Mononuclear cell (primary cell): ENCODE measurements around the gene ARHGEF7. TPM values are rescaled to one million over a fixed set of nuclear protein-coding genes. Genes with fewer than 3 reads are reported as not detected.

Experiments used
- H3K27me3 ChIP-seq: 2 replicates; pipeline ENCODE4 v1.6.0; 2011; ENCODE audit warnings: low read length, control low read depth; ENCODE audit not compliant: insufficient read depth
- H3K4me1 ChIP-seq: 2 replicates; pipeline ENCODE4 v1.5.1; 2011; ENCODE audit warnings: mild to moderate bottlenecking, low read length, control low read depth; ENCODE audit not compliant: insufficient read depth
- H3K4me3 ChIP-seq: 2 replicates; pipeline ENCODE4 v1.5.1; 2011; ENCODE audit warnings: mild to moderate bottlenecking, low read length, moderate library complexity
- H3K9me3 ChIP-seq: 2 replicates; pipeline ENCODE4 v1.5.1; 2011; ENCODE audit warnings: low read depth, mild to moderate bottlenecking, control low read depth, low read length
- total RNA-seq: library from RNA; depleted of rRNA; stranded (reverse); fragments of >200 nt; gene quantifications from one replicate; pipeline ENCODE4 v1.2.3, GENCODE V29; 2012

ARHGEF7 gene
- total RNA-seq, 1 donor, result 79.5 TPM

DNA sequence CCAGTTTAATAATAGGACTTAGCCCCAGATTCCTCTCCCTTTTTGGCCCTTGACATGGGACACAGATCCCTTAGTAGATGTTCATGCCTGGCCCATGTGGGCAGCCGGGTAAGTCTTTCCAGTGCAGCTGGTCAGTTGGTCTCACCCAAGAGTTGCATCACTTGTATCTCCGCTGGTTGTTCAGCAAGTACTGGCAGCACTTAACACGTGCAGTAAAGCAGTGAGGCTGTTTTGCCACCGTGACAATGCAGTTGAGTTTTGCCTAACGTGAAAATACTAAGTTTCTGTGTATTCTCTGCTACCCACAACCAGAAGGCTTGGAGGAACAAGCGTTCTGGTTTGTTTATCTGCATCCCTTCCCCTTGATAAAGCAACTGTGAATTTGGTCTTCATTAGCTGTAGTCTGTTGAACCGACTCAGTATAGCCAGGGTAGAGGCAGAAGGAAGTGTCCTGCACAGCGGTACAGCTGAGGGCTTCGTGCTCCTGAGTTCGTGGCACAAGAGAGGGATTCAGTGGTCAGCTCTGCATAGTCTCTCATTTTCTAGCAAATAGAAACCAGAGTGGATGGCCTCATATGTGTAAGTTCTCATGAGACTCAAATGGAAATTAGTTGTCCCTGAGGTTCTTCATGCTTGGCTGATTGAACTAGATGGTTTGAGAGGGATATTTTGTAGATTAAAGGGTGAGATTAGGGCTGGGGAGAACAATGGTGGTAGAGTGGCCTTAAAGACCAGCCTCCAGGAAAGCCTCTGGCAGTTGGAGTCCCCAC lies 50.3 kb downstream of the ARHGEF7 start:
- Histone ChIP-seq H3K4me1 (peaks cover 51% of the 10 kb centered on the region), H3K4me3 (no peak overlapping the region), H3K9me3 (no peaks in the 10 kb centered on the region), H3K27me3 (no peaks in the 10 kb centered on the region)

DNA sequence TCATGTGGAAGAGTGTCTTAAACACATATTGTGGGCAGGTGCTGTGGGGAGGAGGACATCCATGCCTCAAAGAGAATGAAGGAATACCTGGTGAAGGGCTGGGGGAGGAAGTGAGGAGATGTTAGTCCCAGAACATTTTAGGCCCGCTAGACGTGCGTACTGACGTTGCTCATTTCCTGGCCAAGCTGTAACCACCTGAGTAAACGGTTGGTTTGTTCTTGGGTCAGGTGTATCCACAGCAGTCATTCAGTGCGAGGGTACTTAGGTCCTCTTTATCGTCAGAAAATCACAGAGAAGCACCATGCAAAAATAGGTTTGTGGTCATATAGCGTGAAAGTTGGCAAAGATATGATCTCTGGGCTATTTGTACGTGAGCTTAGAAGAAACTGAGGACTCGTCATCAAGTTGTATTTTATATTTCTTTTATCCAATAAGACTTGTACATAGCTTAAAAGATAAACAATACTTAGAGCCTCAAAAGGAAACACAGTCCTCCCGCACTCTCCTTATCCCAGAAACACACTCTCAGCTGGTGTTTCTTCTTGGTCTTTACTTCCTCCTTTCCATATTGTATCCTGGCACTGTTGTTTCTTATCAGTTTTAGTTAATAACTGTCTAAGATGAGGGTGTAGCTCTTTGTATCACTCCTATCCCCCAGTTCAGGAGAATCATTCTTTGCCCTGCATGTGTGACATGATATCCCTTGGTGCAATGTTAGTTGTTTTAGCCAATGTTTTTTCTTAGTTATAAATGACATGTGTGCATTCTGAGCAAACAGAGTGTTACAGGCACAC lies 52.0 kb downstream of the ARHGEF7 start:
- Histone ChIP-seq H3K9me3 (no peaks in the 10 kb centered on the region), H3K4me1 (peaks cover 43% of the 10 kb centered on the region), H3K27me3 (no peaks in the 10 kb centered on the region), H3K4me3 (no peak overlapping the region)

DNA sequence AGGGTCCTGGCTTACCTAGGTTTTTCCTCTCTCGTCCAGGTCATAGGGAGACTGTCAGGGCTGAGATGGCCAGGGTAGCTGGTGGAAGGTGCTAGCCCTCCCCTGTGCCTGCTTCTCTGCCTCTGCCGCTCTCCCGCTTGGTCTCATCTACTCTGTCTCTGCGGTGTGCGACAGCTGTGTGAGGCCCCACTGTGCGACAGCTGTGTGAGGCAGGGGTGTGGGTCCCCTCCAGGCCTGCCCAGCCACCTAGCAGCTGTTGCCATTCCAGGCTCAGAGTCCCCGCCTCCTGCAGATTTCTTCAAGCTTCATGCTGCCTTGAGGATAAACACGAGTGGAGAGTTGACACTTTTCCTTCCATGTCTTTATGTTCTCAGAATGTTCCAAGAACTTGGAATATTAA lies 53.0 kb downstream of the ARHGEF7 start:
- H3K9me3 ChIP-seq, result no peaks in the 10 kb centered on the region
- no peaks in the 10 kb centered on the region for H3K27me3 ChIP-seq
- peaks cover 33% of the 10 kb centered on the region for H3K4me1 ChIP-seq

DNA sequence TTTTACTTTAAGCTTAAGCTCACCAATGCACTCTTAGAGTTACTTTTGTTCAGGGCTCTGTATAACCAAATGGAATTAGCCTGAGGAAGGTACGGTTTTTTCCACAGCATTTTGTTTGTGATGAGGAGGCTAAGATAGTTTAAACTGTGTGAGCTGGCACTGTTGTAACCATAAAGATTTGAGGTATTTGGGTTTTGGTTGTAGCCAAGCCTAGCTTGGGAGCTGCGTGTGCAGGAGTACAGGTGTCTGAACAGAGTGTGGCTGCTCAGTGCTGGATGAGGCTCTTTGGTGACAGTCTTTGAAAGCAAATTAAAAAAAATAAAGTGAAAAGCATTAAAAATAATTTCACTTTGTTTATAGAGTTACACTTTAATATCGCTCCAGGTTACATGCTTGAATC lies 56.0 kb downstream of the ARHGEF7 start:
- Histone ChIP-seq H3K4me1 (peaks cover 17% of the 10 kb centered on the region), H3K9me3 (no peaks in the 10 kb centered on the region), H3K27me3 (no peaks in the 10 kb centered on the region), H3K4me3 (no peak overlapping the region)

More for the DNA sequence above, 53.0 kb downstream of the ARHGEF7 start:
- no peak overlapping the region for H3K4me3 ChIP-seq

DNA sequence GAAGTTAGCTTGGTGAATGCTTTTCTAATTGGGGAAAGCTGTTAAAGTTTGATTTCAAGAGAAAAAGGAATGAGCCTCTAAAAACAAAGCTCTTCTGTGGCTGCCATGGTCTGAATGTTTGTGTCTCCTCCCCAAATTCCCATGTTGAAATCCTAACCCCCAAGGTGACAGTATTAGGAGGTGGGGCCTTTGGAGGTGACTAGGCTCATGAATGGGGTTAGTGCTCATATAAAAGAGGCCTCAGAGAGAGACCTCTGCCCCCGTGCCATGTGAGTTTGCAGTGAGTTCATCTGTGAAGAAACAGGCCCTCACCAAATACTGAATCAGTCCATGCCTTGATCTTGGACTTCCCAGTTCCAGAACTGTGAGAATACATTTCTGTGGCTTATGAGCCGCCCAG lies 56.5 kb downstream of the ARHGEF7 start:
- no peak overlapping the region for H3K4me3 ChIP-seq
- no peaks in the 10 kb centered on the region for H3K9me3 ChIP-seq
- peaks cover 17% of the 10 kb centered on the region for H3K4me1 ChIP-seq
- no peaks in the 10 kb centered on the region for H3K27me3 ChIP-seq

DNA sequence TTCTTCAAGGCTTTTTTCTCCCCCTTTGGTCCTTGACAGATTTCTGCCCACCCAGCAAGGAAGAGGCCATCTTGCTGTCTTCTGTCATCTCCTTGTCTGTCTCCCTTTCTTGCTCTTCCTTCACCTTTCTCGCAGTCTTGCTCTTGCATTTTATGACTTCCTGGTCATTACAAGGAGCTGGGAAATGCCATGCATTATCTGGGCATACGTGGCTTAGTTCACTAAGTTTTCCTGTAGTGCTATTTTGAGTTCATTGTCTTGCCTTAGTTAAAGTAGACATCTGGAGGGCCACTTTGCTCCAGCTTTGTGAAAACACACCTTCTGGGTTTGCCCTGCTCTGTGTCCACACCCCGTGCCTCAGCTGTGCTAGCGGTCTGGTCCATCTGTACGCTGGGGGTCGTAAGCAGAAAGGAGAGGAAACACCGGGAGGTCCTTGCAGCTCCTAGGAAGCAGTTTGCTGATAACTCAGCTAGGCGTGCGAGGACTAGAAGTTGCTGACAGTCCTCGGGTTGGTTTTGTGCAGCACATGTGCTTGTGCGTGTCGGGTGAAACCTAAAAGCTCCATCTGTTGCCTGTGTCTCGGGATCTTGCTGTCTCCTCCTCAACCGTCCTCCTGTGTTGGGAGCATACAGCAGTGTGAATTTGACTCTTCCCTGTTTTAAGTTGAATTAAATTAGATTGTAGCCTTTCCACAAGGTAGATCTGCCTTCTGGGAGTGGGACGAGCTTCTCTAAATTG lies 59.4 kb downstream of the ARHGEF7 start:
- H3K27me3 ChIP-seq, result no peaks in the 10 kb centered on the region
- H3K9me3 ChIP-seq, result no peaks in the 10 kb centered on the region
- H3K4me3 ChIP-seq, result no peak overlapping the region
- peaks cover 28% of the 10 kb centered on the region for H3K4me1 ChIP-seq

DNA sequence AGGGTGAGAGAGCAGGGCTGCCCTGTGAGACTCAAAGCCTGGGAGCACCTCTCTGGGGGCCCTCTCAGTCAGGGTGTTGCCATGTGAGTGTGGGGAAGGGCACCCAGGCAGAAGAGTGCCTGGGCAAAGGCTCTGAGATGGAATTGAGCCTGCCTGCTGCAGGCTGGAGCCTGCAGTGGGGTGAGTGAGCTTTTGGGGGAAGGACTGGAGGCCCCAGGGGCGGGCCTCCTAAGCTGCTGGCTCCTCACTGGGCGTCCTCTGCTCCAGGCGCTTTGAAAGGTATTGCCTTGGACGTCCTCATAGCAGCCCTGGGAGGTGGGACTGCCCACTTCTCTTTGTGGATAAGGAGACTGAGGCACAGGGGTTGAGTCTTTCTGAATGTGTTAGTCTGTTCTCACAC lies 60.3 kb downstream of the ARHGEF7 start:
- Histone ChIP-seq H3K27me3 (no peaks in the 10 kb centered on the region), H3K4me1 (peaks cover 36% of the 10 kb centered on the region), H3K9me3 (no peaks in the 10 kb centered on the region), H3K4me3 (no peak overlapping the region)

DNA sequence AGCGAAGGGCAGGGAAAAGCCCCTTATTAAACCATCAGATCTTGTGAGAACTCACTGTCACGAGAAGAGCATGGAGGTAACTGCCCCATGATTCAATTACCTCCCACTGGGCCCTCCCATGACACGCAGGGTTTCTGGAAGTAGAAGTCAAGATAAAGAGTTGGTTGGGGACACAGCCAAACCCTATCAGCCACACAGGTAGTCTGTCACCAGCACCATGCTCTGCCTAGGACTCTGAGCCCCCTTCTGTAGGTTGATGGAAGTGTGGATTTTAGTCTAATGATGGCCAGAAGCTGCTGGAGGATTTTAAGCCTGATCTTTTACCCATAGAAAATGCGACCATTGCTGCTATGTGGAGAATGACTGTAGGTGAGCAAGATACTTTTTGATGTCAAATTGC lies 60.8 kb downstream of the ARHGEF7 start:
- Histone ChIP-seq H3K9me3 (no peaks in the 10 kb centered on the region), H3K4me1 (peaks cover 36% of the 10 kb centered on the region), H3K4me3 (no peak overlapping the region), H3K27me3 (no peaks in the 10 kb centered on the region)

DNA sequence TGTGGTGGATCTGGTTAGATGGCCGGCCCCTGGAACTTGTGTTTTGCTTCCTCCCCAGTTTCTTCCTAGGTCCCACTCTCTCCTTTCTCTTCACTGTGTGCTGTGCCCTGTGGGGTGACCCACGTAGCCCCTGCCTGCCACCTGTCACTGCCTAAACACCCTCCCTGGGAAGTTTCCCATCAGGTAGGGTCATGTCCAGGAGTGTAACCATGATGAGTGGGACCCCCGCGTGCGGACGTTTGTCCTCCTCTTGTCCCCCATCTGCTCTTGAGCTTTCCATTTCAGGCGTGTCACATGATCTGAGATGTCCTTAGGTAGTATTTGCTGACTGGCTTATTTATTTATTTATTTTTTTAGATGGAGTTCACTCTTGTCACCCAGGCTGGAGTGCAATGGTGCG lies 61.3 kb downstream of the ARHGEF7 start:
- no peaks in the 10 kb centered on the region for H3K9me3 ChIP-seq
- H3K27me3 ChIP-seq, result no peaks in the 10 kb centered on the region
- no peak overlapping the region for H3K4me3 ChIP-seq
- peaks cover 36% of the 10 kb centered on the region for H3K4me1 ChIP-seq

DNA sequence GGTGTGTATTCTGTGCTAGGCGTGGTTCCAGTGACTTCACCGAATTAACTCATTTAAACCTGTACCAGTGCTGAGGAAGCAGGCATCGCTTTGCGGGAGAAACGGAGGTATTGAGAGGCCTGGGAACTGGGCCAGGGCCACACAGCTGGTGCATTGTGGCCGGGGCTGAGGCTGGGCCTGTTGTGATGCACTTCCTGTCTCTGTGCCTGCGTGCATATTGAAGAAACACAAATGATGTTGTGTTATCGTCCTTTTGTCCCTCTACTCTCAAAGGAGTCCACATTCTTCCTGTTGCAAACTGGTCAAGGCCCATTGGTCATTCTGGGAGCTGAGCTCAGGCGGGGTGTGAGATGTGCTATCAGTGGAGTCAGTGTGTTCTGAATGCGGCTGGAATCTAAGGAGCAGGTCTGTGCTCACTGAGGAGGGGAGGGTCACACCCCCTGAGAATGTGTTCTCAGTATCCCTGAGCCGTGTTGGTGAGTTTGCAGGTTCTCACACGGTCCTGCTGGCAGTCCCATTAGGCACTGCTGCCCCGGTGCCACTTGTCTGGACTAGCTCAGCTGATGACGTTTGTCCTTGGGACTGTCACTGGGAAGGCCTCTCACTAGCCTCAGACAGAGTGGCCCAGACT lies 62.1 kb downstream of the ARHGEF7 start:
- peaks cover 44% of the 10 kb centered on the region for H3K4me1 ChIP-seq
- no peaks in the 10 kb centered on the region for H3K9me3 ChIP-seq
- no peaks in the 10 kb centered on the region for H3K27me3 ChIP-seq
- no peak overlapping the region for H3K4me3 ChIP-seq

DNA sequence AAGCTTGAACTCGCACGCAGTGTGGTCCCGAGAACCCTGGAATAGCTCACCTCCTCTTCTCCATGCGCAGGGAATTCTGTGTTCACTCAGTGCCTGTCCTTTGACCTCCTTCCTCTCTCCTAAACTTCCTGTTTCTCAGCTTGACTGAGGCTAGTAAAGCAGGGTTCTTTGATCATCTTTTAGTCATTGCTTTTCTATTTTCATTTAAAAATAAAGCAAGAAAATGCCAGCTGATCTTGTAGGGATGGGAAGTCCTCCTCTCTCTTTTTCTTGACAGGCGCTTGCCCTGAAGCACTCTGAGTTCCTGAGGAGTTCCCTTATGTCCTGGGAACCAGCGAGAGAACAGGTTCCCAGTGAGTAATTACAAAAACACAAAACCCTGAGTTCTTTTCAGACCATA lies 62.8 kb downstream of the ARHGEF7 start:
- Histone ChIP-seq H3K9me3 (no peaks in the 10 kb centered on the region), H3K4me3 (no peak overlapping the region), H3K4me1 (peaks cover 49% of the 10 kb centered on the region), H3K27me3 (no peaks in the 10 kb centered on the region)

DNA sequence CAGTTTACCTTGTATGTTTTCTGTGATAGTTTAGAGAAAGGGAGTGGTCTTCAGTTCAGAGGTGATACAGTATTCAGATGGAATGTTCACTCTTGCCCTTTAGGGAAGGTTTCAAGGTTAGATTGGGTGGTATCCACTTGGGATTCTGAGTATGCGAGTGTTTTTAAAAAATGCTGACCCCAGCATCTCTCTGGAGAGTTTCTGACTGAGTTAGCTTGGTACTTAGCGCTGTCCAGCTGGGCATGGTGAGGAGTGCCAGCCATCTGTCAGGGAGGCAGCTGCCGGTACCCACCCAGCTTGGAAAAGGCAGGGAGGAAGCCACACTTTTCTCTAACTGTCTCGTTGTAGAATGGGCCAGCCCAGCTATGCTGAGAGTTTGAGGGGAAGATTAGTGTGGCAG lies 63.3 kb downstream of the ARHGEF7 start:
- Histone ChIP-seq H3K27me3 (no peaks in the 10 kb centered on the region), H3K9me3 (no peaks in the 10 kb centered on the region), H3K4me3 (no peak overlapping the region), H3K4me1 (peaks cover 51% of the 10 kb centered on the region)

DNA sequence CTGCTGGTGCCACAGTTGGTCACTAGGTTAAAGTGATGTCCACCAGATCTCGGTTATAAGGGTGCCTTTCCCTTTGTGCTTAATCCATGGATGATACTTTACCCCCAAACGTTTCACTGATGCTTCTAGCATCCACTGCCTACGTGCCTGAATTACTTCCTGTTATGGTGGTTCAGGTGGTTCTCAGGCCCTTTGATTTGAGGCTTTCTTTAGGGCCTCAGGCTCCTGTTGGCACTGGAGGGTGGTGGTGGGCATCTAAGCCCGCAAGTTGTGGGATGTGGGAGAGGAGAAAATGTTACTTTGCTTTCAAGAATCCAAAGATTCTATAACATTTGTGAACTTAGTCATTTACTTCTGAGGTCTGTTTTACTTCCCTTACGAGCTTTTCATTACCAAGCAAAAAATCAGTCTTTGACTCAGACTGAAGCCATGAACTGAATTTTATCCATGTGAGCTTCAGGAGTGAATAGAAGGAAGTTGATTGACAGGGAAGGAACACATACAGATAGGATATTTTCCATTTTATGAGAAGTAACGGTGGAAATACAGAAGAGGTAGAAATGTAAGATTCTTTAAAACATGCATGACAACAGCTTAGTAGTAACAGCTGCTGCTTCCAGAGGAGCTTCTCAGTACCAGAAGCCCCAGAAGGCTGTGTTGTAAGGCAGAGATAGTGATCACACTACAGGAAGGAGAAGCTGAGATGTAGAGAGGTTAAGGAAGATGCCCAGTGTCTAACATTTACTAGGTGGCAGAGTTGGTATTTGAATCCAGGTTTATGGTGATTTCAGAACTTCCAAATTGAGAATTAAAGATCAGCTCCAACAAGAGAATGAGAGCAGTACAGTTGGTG lies 65.0 kb downstream of the ARHGEF7 start:
- Histone ChIP-seq H3K4me3 (no peak overlapping the region), H3K4me1 (peaks cover 66% of the 10 kb centered on the region), H3K27me3 (no peaks in the 10 kb centered on the region), H3K9me3 (no peaks in the 10 kb centered on the region)

DNA sequence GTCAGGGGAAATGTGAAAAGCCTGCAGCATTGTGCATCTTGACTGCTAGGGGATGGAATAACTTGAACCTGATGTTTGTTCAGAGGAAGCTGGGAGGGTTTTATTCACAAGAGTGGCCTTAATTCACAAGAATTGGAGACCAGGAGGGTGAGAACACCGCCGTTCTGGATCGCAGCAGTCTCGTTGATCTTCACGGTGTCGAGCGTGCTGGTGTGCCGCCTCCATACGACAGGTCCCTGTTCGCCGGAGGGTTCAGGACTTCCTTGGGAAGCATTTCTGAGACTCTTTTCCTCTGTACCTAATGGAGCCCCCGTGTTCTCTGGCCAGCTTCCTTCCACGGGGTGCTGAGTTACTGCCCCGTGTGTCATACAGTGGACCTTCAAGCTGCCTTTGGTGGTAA lies 66.9 kb downstream of the ARHGEF7 start:
- Histone ChIP-seq H3K4me1 (peaks cover 74% of the 10 kb centered on the region), H3K4me3 (no peak overlapping the region), H3K9me3 (no peaks in the 10 kb centered on the region), H3K27me3 (no peaks in the 10 kb centered on the region)
